Measurements from ENCODE around the gene DCXR. TPM values are rescaled to one million over a fixed set of nuclear protein-coding genes. Genes with fewer than 3 reads are reported as not detected.
"Not testable (repeated sequence)": the region's sequence is repeated elsewhere in the genome, so short reads cannot be mapped to it uniquely, and the experiment has no call there.

DCXR gene
- total and polyA plus RNA-seq, 2 experiments from 2014 or later: 164 to 312 TPM

- H3K27me3 ChIP-seq: no peaks in the 10 kb centered on the region
- H3K4me1 ChIP-seq (ENCODE audit: low read depth): no peaks in the 10 kb centered on the region
- H3K4me3 ChIP-seq: no peak overlapping the region
- no peak for DNase-seq (ENCODE audit: low read depth in 1 of 2, low spot score in 1 of 2)
- TF ChIP-seq CTCF (IDR thresholded peaks at IDR 0.05; ENCODE audit: low read depth, low read length): no peak
- no peak overlapping the region for H3K27ac ChIP-seq
- H3K36me3 ChIP-seq: no peaks in the 10 kb centered on the region
- no peaks in the 10 kb centered on the region for H3K9me3 ChIP-seq (ENCODE audit: low read depth)
Observed at GRCh38 chr17:82043507-82043906, 6.0 kb upstream of the DCXR start.

GRCh38 chr17:82042649-82043048, 5.2 kb upstream of the DCXR start:
- DNase-seq (ENCODE audit: low read depth in 1 of 2, low spot score in 1 of 2): no peak
- no peak for TF ChIP-seq CTCF (IDR thresholded peaks at IDR 0.05; ENCODE audit: low read depth, low read length)
- Histone ChIP-seq H3K4me1 (ENCODE audit: low read depth) (no peaks in the 10 kb centered on the region), H3K9me3 (ENCODE audit: low read depth) (no peaks in the 10 kb centered on the region), H3K27ac (no peak overlapping the region), H3K27me3 (no peaks in the 10 kb centered on the region), H3K36me3 (no peaks in the 10 kb centered on the region), H3K4me3 (no peak overlapping the region)

GRCh38 chr17:82041144-82041814, 3.8 kb upstream of the DCXR start:
- Histone ChIP-seq H3K4me3 (no peak overlapping the region), H3K27ac (no peak overlapping the region), H3K9me3 (ENCODE audit: low read depth) (no peaks in the 10 kb centered on the region), H3K27me3 (no peaks in the 10 kb centered on the region), H3K4me1 (ENCODE audit: low read depth) (peaks cover 4% of the 10 kb centered on the region), H3K36me3 (no peaks in the 10 kb centered on the region)
- no peak for TF ChIP-seq CTCF (IDR thresholded peaks at IDR 0.05; ENCODE audit: low read depth, low read length)
- no peak for DNase-seq (ENCODE audit: low read depth in 1 of 2, low spot score in 1 of 2)

GRCh38 chr17:82039695-82040299, 2.3 kb upstream of the DCXR start:
- H3K9me3 ChIP-seq (ENCODE audit: low read depth): no peaks in the 10 kb centered on the region
- H3K4me1 ChIP-seq (ENCODE audit: low read depth): peaks cover 8% of the 10 kb centered on the region
- TF ChIP-seq CTCF (IDR thresholded peaks at IDR 0.05; ENCODE audit: low read depth, low read length): no peak
- no peak overlapping the region for H3K27ac ChIP-seq
- DNase-seq (ENCODE audit: low read depth in 1 of 2, low spot score in 1 of 2): no peak
- no peaks in the 10 kb centered on the region for H3K27me3 ChIP-seq
- no peak overlapping the region for H3K4me3 ChIP-seq
- H3K36me3 ChIP-seq: no peaks in the 10 kb centered on the region

- H3K4me1 ChIP-seq (ENCODE audit: low read depth); H3K27me3 ChIP-seq; H3K4me3 ChIP-seq; H3K27ac ChIP-seq; H3K9me3 ChIP-seq (ENCODE audit: low read depth); H3K36me3 ChIP-seq: not testable (repeated sequence)
- DNase-seq (ENCODE audit: low read depth in 1 of 2, low spot score in 1 of 2): peak in 1 of 2 donors; percentile 21
Observed at GRCh38 chr17:82038796-82039409, 1.4 kb upstream of the DCXR start.

GRCh38 chr17:82037889-82038195, 345 bp upstream of the DCXR start:
- Histone ChIP-seq H3K36me3 (no peaks in the 10 kb centered on the region), H3K9me3 (ENCODE audit: low read depth) (no peaks in the 10 kb centered on the region), H3K4me3 (no peak overlapping the region), H3K27me3 (no peaks in the 10 kb centered on the region), H3K27ac (peak overlapping the region; percentile 82), H3K4me1 (ENCODE audit: low read depth) (peaks cover 8% of the 10 kb centered on the region)
- TF ChIP-seq CTCF (IDR thresholded peaks at IDR 0.05; ENCODE audit: low read depth, low read length): no peak
- no peak for DNase-seq (ENCODE audit: low read depth in 1 of 2, low spot score in 1 of 2)

All from cardiac muscle cell (in vitro differentiated cells and primary cell).